IPS-18a (cell line): Measurements from ENCODE around the gene RBM17.

Experiments used
- H3K27ac ChIP-seq: one replicate; pipeline ENCODE4 v1.5.1; 2013; ENCODE audit warnings: low read length
- H3K27me3 ChIP-seq: one replicate; pipeline ENCODE4 v1.6.1; 2013; ENCODE audit warnings: mild to moderate bottlenecking, low read length; ENCODE audit not compliant: control insufficient read depth, insufficient read depth
- H3K36me3 ChIP-seq: one replicate; pipeline ENCODE4 v1.6.1; 2013; ENCODE audit warnings: low read depth, low read length; ENCODE audit not compliant: control insufficient read depth
- H3K4me1 ChIP-seq: one replicate; pipeline ENCODE4 v1.6.1; 2013; ENCODE audit warnings: low read depth, low read length; ENCODE audit not compliant: control insufficient read depth
- H3K4me3 ChIP-seq: one replicate; pipeline ENCODE4 v1.5.1; 2013; ENCODE audit warnings: low read length
- H3K9ac ChIP-seq: one replicate; pipeline ENCODE4 v1.6.1; 2013; ENCODE audit warnings: mild to moderate bottlenecking, low read length, moderate library complexity
- H3K9me3 ChIP-seq: one replicate; pipeline ENCODE4 v1.6.1; 2013; ENCODE audit warnings: low read depth, low read length; ENCODE audit not compliant: control insufficient read depth

The RBM17 gene

DNA sequence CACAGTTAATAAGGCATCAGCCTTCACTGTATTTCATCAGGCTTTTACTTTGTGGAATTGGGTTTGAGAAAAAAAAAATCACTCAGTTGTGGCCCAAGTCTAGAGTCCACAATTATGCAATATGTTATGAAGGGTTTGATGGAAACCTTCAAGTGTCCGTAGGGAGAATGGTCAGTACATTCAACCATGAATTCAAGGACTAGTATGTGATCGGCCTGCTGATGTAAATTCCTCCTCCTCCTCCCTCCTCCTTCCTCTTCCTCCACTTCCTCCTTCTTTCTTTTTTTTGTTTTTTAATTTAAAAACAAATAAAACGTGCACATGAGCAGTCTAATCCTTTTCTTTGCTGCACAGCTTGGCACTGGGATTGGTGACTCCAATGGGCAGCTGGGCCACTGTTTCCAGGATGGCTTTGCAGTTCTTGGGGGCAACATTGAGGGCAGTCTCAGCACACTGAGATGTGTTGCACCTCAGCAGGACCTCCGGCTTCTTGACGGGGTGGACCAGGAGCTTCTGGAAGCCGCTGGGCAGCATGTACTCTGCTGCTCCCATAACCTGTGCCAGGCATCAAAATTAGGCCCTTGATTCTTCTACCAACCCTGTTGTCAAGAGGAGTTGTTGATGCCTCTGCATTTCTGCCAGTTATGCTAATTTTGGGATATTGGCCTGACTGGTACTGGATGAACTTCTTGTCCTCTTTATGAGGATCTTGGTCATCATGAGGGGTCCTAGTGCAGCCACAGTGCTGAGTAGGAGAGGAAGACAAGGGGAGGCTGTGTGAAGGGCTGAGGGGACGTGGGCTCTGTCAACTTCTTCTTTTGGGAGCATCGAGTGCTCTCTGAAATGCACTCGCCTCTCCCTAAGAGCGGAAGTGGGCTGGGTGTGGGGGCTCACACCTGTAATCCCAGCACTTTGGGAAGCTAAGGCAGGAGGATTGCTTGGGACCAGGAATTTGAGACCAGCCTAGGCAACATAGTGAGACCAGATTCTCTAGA is 17.4 kb upstream of the RBM17 start:
- no peak overlapping the region for H3K9ac ChIP-seq
- H3K36me3 ChIP-seq: no peaks in the 10 kb centered on the region
- no peaks in the 10 kb centered on the region for H3K9me3 ChIP-seq
- no peak overlapping the region for H3K27ac ChIP-seq
- no peak overlapping the region for H3K4me3 ChIP-seq
- no peaks in the 10 kb centered on the region for H3K4me1 ChIP-seq
- no peaks in the 10 kb centered on the region for H3K27me3 ChIP-seq

GRCh38 chr10:6072215-6072934 is 16.5 kb upstream of the RBM17 start:
- no peaks in the 10 kb centered on the region for H3K36me3 ChIP-seq
- H3K9ac ChIP-seq: no peak overlapping the region
- no peaks in the 10 kb centered on the region for H3K27me3 ChIP-seq
- no peak overlapping the region for H3K4me3 ChIP-seq
- H3K4me1 ChIP-seq: no peaks in the 10 kb centered on the region
- H3K27ac ChIP-seq: no peak overlapping the region
- H3K9me3 ChIP-seq: no peaks in the 10 kb centered on the region

GRCh38 chr10:6074489-6075301 is 14.1 kb upstream of the RBM17 start:
- no peaks in the 10 kb centered on the region for H3K9me3 ChIP-seq
- H3K4me3 ChIP-seq: no peak overlapping the region
- H3K9ac ChIP-seq: no peak overlapping the region
- no peaks in the 10 kb centered on the region for H3K36me3 ChIP-seq
- no peaks in the 10 kb centered on the region for H3K4me1 ChIP-seq
- no peak overlapping the region for H3K27ac ChIP-seq
- no peaks in the 10 kb centered on the region for H3K27me3 ChIP-seq

DNA sequence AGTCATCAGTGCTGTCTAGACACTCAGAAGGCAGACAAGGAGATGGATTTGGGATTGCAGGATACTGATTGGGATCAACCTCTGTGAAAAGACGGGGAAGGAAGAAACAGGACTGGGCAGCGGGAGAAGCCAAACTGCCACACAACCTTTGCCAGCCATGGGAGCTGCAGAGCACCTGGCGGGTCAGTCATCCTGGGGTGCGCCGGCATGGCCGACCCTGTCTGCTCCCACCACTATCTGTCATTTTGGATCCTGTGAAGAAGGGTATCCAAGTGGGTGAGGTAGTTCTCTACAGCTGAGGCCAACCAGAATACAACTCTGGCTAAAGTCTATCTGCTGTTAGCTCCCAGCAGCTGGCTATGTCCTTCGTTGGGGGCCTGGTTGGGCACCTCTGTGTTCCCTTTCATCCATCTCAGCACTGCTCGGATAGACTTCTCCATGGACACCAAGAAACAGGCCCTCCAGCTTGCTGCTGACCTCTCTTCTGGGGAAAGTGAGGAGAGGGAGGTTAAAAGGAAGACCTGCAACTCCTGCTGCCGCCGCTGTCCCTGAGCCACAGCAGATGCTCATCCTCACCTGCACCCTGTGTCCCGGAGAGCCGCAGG is 11.7 kb upstream of the RBM17 start:
- Histone ChIP-seq H3K9me3 (no peaks in the 10 kb centered on the region), H3K27me3 (no peaks in the 10 kb centered on the region)

DNA sequence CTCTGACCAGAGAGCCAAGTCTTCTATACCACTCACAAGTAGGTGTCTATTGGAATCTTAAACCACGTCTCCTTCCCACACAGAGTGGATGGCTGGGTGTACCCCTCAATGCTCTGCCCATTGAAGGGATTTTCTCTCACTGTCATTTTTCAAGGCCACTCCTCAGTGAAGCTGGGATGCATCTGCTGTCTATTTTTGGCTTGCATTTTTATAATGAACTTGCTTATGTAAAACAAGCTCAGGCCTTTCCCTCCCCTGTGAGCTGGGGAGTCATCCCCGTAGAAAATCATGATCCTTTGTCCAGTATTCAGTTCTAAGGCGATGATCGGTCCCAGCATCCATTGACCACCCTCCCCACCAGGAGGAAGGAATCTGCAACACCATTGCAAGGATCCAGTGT is 9.8 kb upstream of the RBM17 start:
- H3K4me1 ChIP-seq: no peaks in the 10 kb centered on the region
- no peaks in the 10 kb centered on the region for H3K36me3 ChIP-seq
- no peaks in the 10 kb centered on the region for H3K27me3 ChIP-seq
- no peaks in the 10 kb centered on the region for H3K9me3 ChIP-seq
- no peak overlapping the region for H3K27ac ChIP-seq
- no peak overlapping the region for H3K4me3 ChIP-seq
- no peak overlapping the region for H3K9ac ChIP-seq

More for the DNA sequence above, 11.7 kb upstream of the RBM17 start:
- Histone ChIP-seq H3K36me3 (no peaks in the 10 kb centered on the region), H3K4me3 (no peak overlapping the region), H3K27ac (no peak overlapping the region), H3K9ac (no peak overlapping the region), H3K4me1 (no peaks in the 10 kb centered on the region)

DNA sequence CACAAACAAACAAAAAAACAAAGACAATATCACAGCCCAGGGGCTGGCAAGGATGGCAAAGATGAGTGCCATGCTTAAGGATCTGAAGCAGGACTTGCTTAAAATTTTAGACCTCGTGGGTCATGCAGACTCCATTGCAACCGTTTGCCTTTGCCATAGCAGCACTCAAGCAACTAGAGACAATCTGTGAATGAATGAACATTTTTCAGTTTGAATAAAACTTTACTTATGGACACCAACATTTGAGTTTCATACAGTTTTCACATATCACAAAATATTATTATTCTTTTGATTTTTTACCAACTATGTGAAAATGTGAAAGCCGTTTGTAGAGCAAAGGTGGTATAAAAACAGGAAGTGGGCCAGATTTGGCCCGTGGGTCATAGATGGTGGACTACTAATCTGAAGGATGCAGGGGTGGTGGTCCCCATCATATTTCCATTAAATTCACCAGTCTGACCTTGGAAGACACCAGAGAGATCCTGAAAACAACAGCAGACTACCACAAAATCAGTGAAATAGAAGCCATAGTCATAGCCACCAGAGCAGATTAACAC is 8.3 kb upstream of the RBM17 start:
- Histone ChIP-seq H3K9ac (no peak overlapping the region), H3K9me3 (no peaks in the 10 kb centered on the region), H3K36me3 (no peaks in the 10 kb centered on the region), H3K27me3 (no peaks in the 10 kb centered on the region), H3K4me1 (no peaks in the 10 kb centered on the region), H3K27ac (no peak overlapping the region), H3K4me3 (no peak overlapping the region)

GRCh38 chr10:6082496-6083395 is 6.1 kb upstream of the RBM17 start:
- no peaks in the 10 kb centered on the region for H3K36me3 ChIP-seq
- H3K9me3 ChIP-seq: no peaks in the 10 kb centered on the region
- no peaks in the 10 kb centered on the region for H3K27me3 ChIP-seq
- H3K4me3 ChIP-seq: no peak overlapping the region
- no peak overlapping the region for H3K9ac ChIP-seq
- no peak overlapping the region for H3K27ac ChIP-seq
- peaks cover 4% of the 10 kb centered on the region for H3K4me1 ChIP-seq

DNA sequence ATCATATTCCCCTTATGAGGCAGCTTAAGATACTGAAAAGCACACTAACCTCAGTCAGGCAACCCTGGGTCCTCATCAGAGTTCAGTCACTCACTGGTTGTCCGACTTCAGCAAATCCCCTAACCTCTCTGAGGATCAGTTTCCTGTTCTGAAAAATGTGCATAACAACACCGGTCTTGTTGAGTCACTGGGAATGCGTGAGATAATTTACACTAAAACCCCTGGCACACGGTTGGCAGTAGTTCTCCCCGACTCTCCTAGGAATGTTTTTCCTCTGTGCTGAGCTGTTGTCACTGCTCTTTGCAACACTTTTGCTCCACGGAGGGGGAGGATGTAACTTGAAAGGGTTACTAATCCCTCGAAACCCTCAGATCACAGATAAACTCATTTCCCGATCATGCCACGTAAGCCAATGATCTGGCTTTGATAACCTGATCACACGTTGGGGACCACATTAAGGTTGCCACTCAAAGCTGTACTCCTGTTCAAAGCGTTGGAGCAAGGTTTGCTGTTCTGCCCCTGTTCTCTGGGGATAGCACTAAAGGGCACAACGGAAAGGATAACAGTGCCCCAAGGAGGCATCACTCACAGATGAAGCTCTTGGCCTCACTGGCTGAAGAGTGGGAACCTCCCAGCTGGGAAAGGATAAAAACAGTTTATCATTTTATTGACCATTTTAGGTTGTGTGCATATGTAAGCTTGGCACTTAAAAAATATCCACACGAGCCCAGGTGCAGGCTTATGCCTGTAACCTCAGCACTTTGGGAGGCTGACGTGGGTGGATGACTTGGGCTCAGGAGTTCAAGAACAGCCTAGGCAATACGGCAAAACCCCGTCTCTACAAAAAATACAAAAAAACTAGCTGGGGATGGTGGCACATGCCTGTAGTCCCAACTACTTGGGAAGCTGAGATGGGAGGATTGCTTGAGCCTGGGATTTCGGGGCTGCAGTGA is 5.0 kb upstream of the RBM17 start:
- Histone ChIP-seq H3K4me3 (no peak overlapping the region), H3K27me3 (no peaks in the 10 kb centered on the region), H3K27ac (no peak overlapping the region), H3K9ac (no peak overlapping the region), H3K4me1 (peaks cover 8% of the 10 kb centered on the region), H3K36me3 (no peaks in the 10 kb centered on the region), H3K9me3 (no peaks in the 10 kb centered on the region)

DNA sequence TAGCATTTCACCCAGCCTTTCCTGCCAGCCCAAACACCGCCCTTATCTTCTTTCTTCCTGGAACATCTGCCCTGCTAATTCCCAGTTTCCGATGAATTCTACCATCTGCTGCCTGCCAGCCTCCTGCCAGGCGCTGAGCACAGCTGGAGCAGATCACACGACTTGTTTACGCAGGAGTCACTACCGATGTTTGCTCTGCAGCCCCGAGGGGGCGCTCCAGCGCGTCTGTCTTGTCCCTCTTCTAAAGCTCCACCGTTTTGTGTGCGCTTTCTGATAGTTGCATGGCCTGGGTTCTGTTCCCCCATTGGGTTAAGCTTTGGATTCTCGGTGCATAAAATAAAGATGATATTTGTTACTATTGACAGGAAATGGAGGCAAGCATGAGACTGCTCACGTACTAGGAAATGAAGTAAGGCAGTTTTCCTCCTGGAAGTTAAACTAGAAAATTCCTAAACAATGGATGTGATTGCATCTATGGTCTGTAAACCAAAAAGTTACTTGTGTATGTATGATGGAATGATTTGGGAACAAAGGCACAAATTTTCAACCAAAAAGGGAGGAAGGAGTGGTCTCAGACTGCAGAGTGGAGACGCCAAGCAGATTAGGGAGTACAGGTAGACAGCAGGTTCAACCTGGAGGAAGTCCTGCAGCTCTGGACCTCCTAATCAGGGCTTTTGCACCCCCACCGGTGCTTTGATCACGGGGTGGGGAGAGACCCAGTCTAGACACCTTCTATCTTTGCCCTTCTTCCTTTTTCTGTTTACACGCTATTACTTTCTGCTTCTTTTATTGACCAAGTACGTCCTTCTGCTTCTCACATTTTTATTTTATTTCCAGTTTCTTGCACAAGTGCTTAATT is 2.2 kb upstream of the RBM17 start:
- Histone ChIP-seq H3K27me3 (peaks cover 8% of the 10 kb centered on the region), H3K4me3 (no peak overlapping the region), H3K9ac (no peak overlapping the region), H3K27ac (no peak overlapping the region), H3K9me3 (no peaks in the 10 kb centered on the region), H3K4me1 (peaks cover 20% of the 10 kb centered on the region), H3K36me3 (no peaks in the 10 kb centered on the region)
